HepG2 (cell line): ENCODE measurements around the gene PPP1R13B. TPM values are rescaled to one million over a fixed set of nuclear protein-coding genes. Genes with fewer than 3 reads are reported as not detected.

Source experiments
- ATF7 ChIP-seq, 2 experiments: fragments of 450-650 bp in 1 of 2; sonication (generic) in 1 of 2; formaldehyde crosslinking in 1 of 2; IDR thresholded peaks; 2 replicates each; pipeline versions ENCODE4 v1.4.0 to v1.6.1; 2016 to 2020; ENCODE audit warnings: antibody characterized with exemption in 1 of 2, mild to moderate bottlenecking in 1 of 2, missing genetic modification reagents in 1 of 2
- HDAC1 ChIP-seq: sonication (generic); formaldehyde crosslinking; IDR thresholded peaks from 2 replicates; pipeline ENCODE4 v1.5.1; 2020; ENCODE audit warnings: mild to moderate bottlenecking, missing genetic modification reagents
- HIC2 ChIP-seq: sonication (generic); formaldehyde crosslinking; IDR thresholded peaks from 2 replicates; pipeline ENCODE4 v1.9.0; 2022; ENCODE audit warnings: low read depth, missing genetic modification reagents
- HNRNPL ChIP-seq: fragments of 200-400 bp; formaldehyde crosslinking; IDR thresholded peaks from 2 replicates; pipeline ENCODE4 v1.6.1; 2017; ENCODE audit warnings: mild to moderate bottlenecking, low read depth, low read length
- IRF9 ChIP-seq: sonication (generic); formaldehyde crosslinking; IDR thresholded peaks from 2 replicates; pipeline ENCODE4 v1.8.0; 2022; ENCODE audit warnings: missing genetic modification reagents, mild to moderate bottlenecking, borderline replicate concordance
- NFE2L2 ChIP-seq: fragments of 150-350 bp; IDR thresholded peaks from 2 replicates; pipeline ENCODE4 v1.6.1; 2014; ENCODE audit warnings: low read length
- POLR2G ChIP-seq: fragments of 200-400 bp; formaldehyde crosslinking; IDR thresholded peaks from 2 replicates; pipeline ENCODE4 v1.6.1; 2018; ENCODE audit warnings: mild to moderate bottlenecking, low read depth, low read length, moderate library complexity
- RAD51 ChIP-seq: fragments of 450-650 bp; IDR thresholded peaks from 2 replicates; pipeline ENCODE4 v1.6.1; 2016; ENCODE audit warnings: borderline replicate concordance
- RBFOX2 ChIP-seq: fragments of 200-400 bp; formaldehyde crosslinking; IDR thresholded peaks from 2 replicates; pipeline ENCODE4 v1.6.1; 2017; ENCODE audit warnings: low read depth, mild to moderate bottlenecking, low read length
- RBM39 ChIP-seq: fragments of 200-400 bp; formaldehyde crosslinking; IDR thresholded peaks from one replicate; pipeline ENCODE4 v1.6.1; 2018; ENCODE audit warnings: antibody characterized with exemption, mild to moderate bottlenecking, low read depth, low read length; ENCODE audit not compliant: poor library complexity, severe bottlenecking
- TBX2 ChIP-seq: sonication (generic); formaldehyde crosslinking; IDR thresholded peaks from 2 replicates; pipeline ENCODE4 v1.5.0; 2020; ENCODE audit warnings: missing genetic modification reagents, mild to moderate bottlenecking, borderline replicate concordance
- ZFX ChIP-seq: sonication (generic); formaldehyde crosslinking; IDR thresholded peaks from 2 replicates; pipeline ENCODE4 v1.4.0; 2020; ENCODE audit warnings: mild to moderate bottlenecking, low read depth, missing genetic modification reagents, moderate library complexity
- ZGPAT ChIP-seq: IDR thresholded peaks from 2 replicates; pipeline ENCODE4 v1.6.1; 2016; ENCODE audit warnings: mild to moderate bottlenecking
- ZKSCAN1 ChIP-seq: fragments of 150-350 bp; IDR thresholded peaks from 2 replicates; pipeline ENCODE4 v1.6.1; 2014; ENCODE audit warnings: low read length
- ZNF292 ChIP-seq: sonication (generic); formaldehyde crosslinking; IDR thresholded peaks from 2 replicates; pipeline ENCODE4 v1.8.1; 2022; ENCODE audit warnings: mild to moderate bottlenecking, low read depth, missing genetic modification reagents, borderline replicate concordance
- ZNF383 ChIP-seq: sonication (generic); formaldehyde crosslinking; IDR thresholded peaks from 2 replicates; pipeline ENCODE4 v1.4.0; 2020; ENCODE audit warnings: missing genetic modification reagents, mild to moderate bottlenecking, borderline replicate concordance
- ZNF510 ChIP-seq: sonication (generic); formaldehyde crosslinking; IDR thresholded peaks from 2 replicates; pipeline ENCODE4 v1.4.0; 2020; ENCODE audit warnings: low read depth, mild to moderate bottlenecking, missing genetic modification reagents
- ZNF687 ChIP-seq: sonication (generic); formaldehyde crosslinking; IDR thresholded peaks from 2 replicates; pipeline ENCODE4 v1.5.1; 2020; ENCODE audit warnings: mild to moderate bottlenecking, missing genetic modification reagents, moderate library complexity
- ZNF770 ChIP-seq: sonication (generic); formaldehyde crosslinking; IDR thresholded peaks from 2 replicates; pipeline ENCODE4 v1.5.0; 2020; ENCODE audit warnings: mild to moderate bottlenecking, missing genetic modification reagents
- polyA plus RNA-seq, 8 experiments: library from polyadenylated mRNA; depleted of rRNA in 3 of 8; stranded (reverse) in 7 of 8; unstranded in 1 of 8; fragments of >200 nt; fragmentation: Illumina TruSeq in 4 of 8; extraction: Trizol in 4 of 8; gene quantifications; 2 replicates each; pipeline versions ENCODE4 v1.2.1 to v1.2.3, GENCODE V29; 2011 to 2016; ENCODE audit warnings: low read depth in 4 of 8, missing spikeins in 1 of 8, mixed read lengths in 1 of 8; ENCODE audit not compliant: insufficient read depth in 1 of 8
- total RNA-seq, 5 experiments: library from RNA; depleted of rRNA; stranded (reverse); fragments of >200 nt; fragmentation: Illumina TruSeq; extraction: Trizol; gene quantifications; 2 replicates each; pipeline ENCODE4 v1.2.3, GENCODE V29; 2016; ENCODE audit warnings: low read depth in 1 of 5

PPP1R13B gene
- total and polyA plus RNA-seq, 2 of the 13 experiments (the other 11 are each of a cell fraction or from before 2014, with no cell fraction given) = 4.6 to 9.4 TPM

GRCh38 chr14:103867523-103867953, 20.2 kb upstream of the PPP1R13B start (continued):
- peak; percentile 36; the same call in 1 of the 2 replicates for TF ChIP-seq HDAC1 (CRISPR knock-in tag)
- peak; percentile 35; the same call in 1 of the 2 replicates for TF ChIP-seq NFE2L2
- TF ChIP-seq RBM39 = peak; percentile 53
- no peak for TF ChIP-seq ZNF770
- 0 out of 2 replicates have a peak, but pooled peaks have one; percentile 24 for TF ChIP-seq ZGPAT (CRISPR knock-in tag)
- TF ChIP-seq ZNF383 (CRISPR knock-in tag) = no peak
- no peak for TF ChIP-seq RAD51
- no peak for TF ChIP-seq TBX2 (CRISPR knock-in tag)
- no peak for TF ChIP-seq ZNF510
- no peak for TF ChIP-seq ZNF292 (CRISPR knock-in tag)
- TF ChIP-seq ZFX (CRISPR knock-in tag) = peak; percentile 61
- TF ChIP-seq HNRNPL = peak; percentile 88
- 0 out of 2 replicates have a peak, but pooled peaks have one; percentile 40 for TF ChIP-seq POLR2G
- TF ChIP-seq IRF9 (CRISPR knock-in tag) = 0 out of 2 replicates have a peak, but pooled peaks have one; percentile 57
- no peak for TF ChIP-seq ZKSCAN1
- TF ChIP-seq ATF7 (IDR thresholded peaks at IDR 0.05) = no peak
- no peak for TF ChIP-seq ATF7 (CRISPR knock-in tag; IDR thresholded peaks at IDR 0.05)
- TF ChIP-seq RBFOX2 = 0 out of 2 replicates have a peak, but pooled peaks have one; percentile 19
- peak; percentile 51; the same call in 1 of the 2 replicates for TF ChIP-seq HIC2 (CRISPR knock-in tag)
- peak; percentile 78 for TF ChIP-seq ZNF687 (CRISPR knock-in tag)
